Myocyte (in vitro differentiated cells): ENCODE data around the gene HJV. TPM values are rescaled to one million over a fixed set of nuclear protein-coding genes. Genes with fewer than 3 reads are reported as not detected.

Experiments used
- DNase-seq: peaks from one replicate; pipeline ENCODE4 v3.0.0-alpha.2; 2012; ENCODE audit warnings: low read depth
- total RNA-seq: library from RNA; depleted of rRNA; stranded (reverse); fragments of >200 nt; gene quantifications from 2 replicates; pipeline ENCODE4 v1.2.3, GENCODE V29; 2014

The HJV gene
- total RNA-seq, 1 donor from 2014 or later, result 334 TPM

DNA sequence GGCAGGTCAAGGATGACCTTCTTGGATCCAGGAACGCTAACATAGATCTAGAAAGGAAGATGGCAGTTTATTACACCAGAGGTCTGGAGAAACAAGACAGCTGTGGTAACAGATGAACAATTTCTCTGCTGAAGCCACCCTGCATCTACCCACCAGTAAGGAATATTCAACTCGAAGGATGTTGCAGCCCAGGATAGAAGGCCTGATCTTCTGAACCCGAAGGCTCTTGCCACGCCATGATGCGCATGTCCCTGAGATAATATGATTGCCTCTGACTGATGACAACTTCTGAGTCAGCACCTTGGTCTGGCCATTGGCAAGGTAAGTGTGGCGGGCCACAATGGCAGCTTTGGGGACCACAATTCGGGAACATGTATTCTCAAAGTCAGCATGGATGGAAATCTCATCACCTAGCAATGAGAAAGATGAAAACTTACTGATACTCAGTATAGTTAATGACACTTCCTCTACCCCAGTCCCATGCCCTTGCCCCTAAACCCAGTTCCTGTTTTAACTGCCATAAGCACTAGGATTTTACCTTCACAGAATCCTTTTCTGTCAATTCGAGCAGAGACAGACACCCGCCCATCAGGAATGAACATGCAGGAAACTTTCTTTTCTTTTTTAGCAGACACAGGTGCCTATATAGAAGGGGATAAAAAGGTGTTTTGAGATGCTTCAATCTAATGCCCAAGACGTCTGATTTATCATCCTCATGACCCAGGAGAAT, 27.0 kb downstream of the HJV start:
- peak; percentile 50 for DNase-seq

DNA sequence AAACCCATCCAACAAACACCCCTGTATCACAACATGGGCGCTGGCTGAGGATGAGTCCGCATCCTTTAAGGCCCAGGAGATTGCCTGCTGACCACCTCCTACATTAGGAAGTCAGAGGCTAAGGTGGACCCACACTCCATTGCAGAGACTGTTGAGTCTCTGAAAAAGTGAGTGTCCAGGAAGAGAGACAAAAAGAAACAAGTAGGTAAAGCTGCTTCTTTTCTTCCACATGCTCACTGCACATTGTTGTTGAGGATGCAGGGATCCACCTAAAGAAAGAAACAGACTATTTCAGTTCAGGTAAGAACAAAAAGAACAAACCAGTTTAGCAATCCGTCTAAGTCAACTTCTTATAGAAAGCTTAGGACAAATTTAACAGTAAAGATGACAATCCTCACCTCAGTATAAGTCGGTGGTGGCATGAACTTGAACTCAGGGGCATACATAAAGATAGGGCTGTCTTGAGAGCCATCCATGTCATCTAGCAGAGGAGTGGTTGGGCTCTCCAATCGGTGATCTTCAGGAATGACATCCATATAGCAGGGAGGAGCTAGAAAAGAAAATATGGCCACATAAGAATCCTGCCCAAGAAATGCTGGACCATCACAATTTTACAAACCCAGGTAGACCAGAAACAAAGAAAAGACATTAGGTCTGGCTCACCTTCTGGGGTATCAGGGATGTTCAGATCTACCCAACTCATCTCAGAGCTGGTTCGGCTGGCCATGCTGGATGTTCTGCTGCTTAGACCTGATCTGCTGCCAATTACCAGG, 27.7 kb downstream of the HJV start:
- DNase-seq, result peak; percentile 38

DNA sequence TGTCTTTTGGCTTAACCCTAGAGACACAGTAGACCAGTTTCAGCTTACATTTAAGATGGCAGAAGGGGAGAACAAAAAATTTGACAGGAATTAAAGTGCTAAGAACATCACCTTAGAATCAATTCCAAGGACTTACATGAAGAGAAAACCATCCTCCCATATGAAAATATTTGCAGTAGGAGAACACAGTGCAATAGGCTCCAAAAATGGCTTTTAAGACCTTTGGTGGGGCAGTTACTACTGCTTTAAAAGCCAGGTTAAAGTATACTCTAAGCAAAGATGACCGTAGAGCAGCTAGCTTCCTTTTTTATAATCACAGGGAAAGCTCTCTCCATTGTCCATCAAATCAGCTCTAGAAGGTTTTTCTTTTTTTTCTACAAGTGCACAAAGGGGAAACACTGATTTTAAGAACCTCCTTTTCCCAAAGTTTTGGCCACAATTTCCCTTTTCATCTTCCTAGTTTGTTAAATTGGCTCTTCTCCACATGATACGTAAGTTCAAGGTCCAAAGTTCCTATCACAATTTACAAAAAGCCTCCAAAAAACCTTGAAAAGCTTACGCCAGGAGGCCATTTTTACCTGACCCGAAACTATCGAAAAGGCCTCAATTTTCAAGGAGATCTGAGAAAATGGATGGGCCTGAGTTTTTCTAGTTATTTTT, 28.4 kb downstream of the HJV start:
- DNase-seq, result no peak

DNA sequence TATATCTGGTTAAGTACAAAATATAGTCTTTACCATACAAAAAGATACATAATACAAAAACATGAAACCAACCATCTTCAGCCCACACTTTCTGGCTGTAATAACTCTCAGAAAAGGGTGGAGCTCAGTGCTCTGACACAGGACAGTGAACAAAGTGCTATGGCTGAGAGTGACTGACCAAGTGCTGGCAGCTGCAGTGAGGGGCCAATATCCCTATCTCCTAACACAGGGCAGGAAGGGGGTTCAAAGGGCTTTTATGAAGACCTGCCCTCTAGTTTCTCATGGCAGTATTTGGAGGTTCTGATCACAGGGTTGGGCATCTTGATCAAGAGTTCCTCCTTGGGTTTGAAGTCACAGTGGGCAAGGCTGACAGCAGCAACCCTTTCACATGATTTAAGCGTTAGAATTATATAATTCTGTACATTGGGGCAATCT, 29.0 kb downstream of the HJV start:
- DNase-seq, result no peak

DNA sequence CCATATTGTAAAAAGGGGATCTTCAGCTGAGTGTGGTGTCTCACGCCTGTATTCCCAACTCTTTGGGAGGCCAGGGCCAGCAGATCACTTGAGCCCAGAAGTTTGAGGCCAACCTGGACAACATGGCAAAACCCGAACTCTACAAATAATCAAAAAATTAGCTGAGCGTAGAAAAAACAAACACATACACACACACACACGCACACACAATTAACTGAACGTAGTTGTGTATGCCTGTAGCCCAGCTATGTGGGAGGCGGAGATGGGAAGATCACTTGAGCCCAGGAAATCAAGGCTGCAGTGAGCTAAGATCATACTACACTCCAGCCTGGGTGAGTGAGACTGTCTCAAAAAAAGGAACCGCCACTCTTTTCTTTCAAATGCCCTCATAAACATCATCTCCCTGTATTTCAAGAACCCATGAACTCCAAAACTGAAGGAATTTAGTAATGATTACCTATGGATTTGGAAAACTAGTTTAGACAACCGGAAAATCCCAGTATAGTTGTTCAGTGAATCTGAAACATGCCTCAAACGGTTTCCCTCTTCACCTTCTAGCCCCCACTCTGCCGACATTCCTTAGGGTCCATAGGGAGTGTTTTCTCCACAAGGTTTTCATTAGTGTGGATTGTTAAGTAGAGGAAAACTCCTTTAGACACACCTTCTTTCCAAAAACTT, 29.7 kb downstream of the HJV start:
- peak; percentile 47 for DNase-seq

- peak; percentile 50 for DNase-seq
Observed at GRCh38 chr1:145990249-145990855, 31.2 kb downstream of the HJV start.

DNA sequence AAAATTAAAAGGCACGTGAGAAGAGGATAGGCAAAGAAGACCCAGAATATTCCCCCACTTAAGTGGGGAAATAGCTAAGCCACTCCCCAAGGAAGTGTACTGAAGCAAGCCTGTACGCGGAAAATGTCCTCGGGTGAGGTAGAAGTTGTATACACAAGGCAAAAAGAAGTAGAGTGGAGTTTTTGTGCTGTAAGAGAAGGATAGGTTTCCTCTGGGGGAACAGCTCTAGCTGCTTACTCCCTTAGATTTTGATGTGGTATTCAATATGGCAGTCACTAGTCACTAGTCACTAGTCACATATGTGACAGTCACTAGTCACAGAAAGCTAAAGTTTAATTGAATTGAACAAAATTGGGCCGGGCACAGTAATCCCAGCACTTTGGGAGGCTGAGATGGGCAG, 32.8 kb downstream of the HJV start:
- DNase-seq, result no peak

- DNase-seq, result no peak
Observed at GRCh38 chr1:145987926-145988325, 33.6 kb downstream of the HJV start.

- no peak for DNase-seq
Observed at GRCh38 chr1:145986551-145986950, 35.0 kb downstream of the HJV start.

GRCh38 chr1:145985502-145986439, 35.8 kb downstream of the HJV start:
- peak; percentile 98 for DNase-seq

DNA sequence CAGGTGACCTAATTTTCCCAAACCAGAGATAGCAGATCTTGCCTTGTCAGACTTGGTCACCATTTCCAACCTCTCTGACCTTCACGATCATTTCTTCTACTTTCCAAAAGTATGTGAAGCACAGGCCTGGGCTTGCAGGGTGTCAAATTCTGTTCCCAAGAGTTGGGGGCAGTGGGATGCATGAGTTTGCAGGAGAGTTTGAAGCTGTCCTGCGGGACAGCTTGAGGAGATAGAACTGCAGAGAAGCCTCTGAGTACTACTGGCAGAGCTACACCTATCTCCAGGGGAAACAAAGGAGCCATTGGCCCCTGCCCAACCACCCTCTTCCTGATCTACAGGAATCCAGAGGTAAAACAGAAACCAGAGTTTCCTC, 36.4 kb downstream of the HJV start:
- no peak for DNase-seq

DNA sequence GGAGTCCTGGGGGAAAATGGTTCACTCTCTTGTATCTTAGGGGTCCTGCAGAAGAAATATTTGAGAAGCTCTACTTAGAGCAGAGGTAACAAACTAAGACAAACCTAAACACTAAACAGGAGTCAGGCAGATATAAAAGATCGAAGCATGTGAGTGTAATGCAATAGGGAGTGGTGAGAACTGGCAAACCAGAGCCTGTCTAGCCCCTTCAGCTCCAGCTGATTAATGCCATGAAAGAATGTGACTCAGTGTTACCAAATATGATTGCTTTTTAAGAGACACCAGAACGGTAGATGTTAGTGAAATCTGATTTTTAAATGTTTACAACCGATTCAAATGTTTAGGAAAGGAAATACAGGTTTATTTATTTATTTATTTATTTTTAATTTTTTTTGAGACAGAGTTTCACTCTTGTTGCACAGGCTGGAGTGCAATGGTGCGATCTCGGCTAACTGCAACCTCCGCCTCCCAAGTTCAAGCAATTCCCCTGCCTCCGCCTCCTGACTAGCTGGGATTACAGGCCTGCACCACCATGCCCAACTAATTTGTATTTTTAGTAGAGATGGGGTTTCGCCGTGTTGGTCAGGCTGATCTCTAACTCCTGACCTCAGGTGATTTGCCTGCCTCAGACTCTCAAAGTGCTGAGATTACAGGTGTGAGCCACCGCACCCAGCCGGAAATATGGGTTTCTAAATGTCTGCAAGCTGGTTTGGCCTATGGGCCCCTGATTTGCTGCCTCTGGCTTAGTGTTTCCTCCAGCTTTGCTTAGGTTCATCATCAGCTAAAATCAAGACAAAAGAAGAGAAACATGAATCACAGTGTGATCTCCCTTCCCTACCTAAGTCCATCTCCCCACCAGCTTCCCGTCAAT, 37.3 kb downstream of the HJV start:
- peak; percentile 47 for DNase-seq

GRCh38 chr1:145983206-145983675, 38.3 kb downstream of the HJV start:
- DNase-seq, result peak; percentile 95

- DNase-seq, result peak; percentile 49
Observed at GRCh38 chr1:145982010-145982723, 39.4 kb downstream of the HJV start.

- no peak for DNase-seq
Observed at GRCh38 chr1:145980457-145980994, 41.0 kb downstream of the HJV start.

DNA sequence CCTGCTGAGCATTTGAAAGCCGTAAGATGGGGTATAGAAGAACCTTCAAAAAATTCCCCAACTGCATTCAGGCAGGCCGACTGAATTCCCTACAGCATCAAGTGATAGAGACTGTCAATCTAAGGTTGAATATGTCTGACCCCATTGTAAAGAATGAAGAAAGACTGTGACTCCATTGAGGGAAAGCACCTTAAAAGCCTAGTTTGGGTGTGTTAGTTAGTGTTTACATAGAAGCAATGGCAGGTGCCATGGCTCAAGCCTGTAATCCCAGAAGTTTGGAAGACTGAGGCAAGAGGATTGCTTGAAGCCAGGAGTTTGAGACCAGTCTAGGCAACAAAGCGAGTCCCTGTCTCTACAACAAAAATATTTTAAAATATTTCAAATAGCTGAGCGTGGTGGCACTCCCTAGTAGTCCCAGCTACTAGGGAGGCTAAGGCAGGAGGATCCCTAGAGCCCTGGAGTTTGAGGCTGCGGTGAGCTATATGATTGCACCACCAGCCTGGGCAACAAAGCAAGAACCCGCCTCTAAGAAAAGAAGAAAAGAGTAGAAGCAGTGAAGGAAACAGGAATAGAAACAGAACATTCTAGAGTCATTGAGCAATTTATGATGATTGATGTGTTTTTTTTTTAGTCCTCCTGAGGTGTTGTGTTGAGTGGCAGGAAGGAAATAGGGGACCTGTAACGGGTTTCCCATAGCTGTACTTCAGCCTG, 41.6 kb downstream of the HJV start:
- no peak for DNase-seq
